Thoracic aorta (tissue), 2 donors: Measurements from ENCODE around the gene REXO4. TPM values are rescaled to one million over a fixed set of nuclear protein-coding genes. Genes with fewer than 3 reads are reported as not detected.

Experiments
- ATAC-seq: fragments of 150-250 bp; one replicate; pipeline ENCODE4 v1.8.0; 2017; ENCODE audit warnings: low read depth; ENCODE audit not compliant: insufficient number of reproducible peaks, low FRiP score
- DNase-seq: peaks from one replicate; pipeline ENCODE4 v3.0.0-alpha.2; 2020; ENCODE audit warnings: low spot score
- H3K27ac ChIP-seq, 2 donors: fragments of 200-600 bp; sonication (generic); 1 replicate in 1 of 2; 2 replicates in 1 of 2; pipeline ENCODE4 v1.5.1; 2016; ENCODE audit warnings: mild to moderate bottlenecking in 2 of 2, moderate library complexity in 2 of 2
- H3K27me3 ChIP-seq: fragments of 200-600 bp; sonication (generic); replicated peaks from 2 replicates; pipeline ENCODE4 v1.6.0; 2016; ENCODE audit warnings: mild to moderate bottlenecking; ENCODE audit not compliant: insufficient read depth
- H3K36me3 ChIP-seq: fragments of 200-600 bp; sonication (generic); one replicate; pipeline ENCODE4 v1.5.1; 2016
- H3K4me1 ChIP-seq, 2 donors: fragments of 200-600 bp; sonication (generic); 1 replicate in 1 of 2; 2 replicates in 1 of 2; pipeline versions ENCODE4 v1.5.1 to v1.6.0; 2016; ENCODE audit warnings: low read depth in 2 of 2, mild to moderate bottlenecking in 1 of 2; ENCODE audit not compliant: control insufficient read depth in 1 of 2
- H3K4me3 ChIP-seq: fragments of 200-600 bp; sonication (generic); 2 replicates; pipeline ENCODE4 v1.5.1; 2016; ENCODE audit warnings: mild to moderate bottlenecking
- H3K9me3 ChIP-seq: fragments of 200-600 bp; sonication (generic); 2 replicates; pipeline ENCODE4 v1.5.1; 2016
- total RNA-seq, 2 donors: library from RNA; depleted of rRNA; stranded (reverse); fragments of >200 nt; gene quantifications; one replicate each; pipeline versions ENCODE4 v1.1.0 to v1.2.3, GENCODE V29; 2016
- TF ChIP-seq, protein P1 (sequence below): fragments of 200-600 bp; sonication (generic); IDR thresholded peaks from one replicate; pipeline ENCODE4 v1.5.1; 2019; ENCODE audit warnings: antibody characterized with exemption

Gene REXO4
- total RNA-seq, 2 donors from 2014 or later: 7.7 to 18.6 TPM

GRCh38 chr9:133427658-133428348, 10.0 kb upstream of the REXO4 start:
- no peaks in the 10 kb centered on the region for H3K9me3 ChIP-seq
- H3K4me3 ChIP-seq: no peak overlapping the region
- H3K27me3 ChIP-seq: no peaks in the 10 kb centered on the region
- DNase-seq (no peak), ATAC-seq (no peak)
- H3K27ac ChIP-seq: no peak overlapping the region
- no peaks in the 10 kb centered on the region for H3K4me1 ChIP-seq
- H3K36me3 ChIP-seq: no peaks in the 10 kb centered on the region
- TF ChIP-seq, protein P1, sequence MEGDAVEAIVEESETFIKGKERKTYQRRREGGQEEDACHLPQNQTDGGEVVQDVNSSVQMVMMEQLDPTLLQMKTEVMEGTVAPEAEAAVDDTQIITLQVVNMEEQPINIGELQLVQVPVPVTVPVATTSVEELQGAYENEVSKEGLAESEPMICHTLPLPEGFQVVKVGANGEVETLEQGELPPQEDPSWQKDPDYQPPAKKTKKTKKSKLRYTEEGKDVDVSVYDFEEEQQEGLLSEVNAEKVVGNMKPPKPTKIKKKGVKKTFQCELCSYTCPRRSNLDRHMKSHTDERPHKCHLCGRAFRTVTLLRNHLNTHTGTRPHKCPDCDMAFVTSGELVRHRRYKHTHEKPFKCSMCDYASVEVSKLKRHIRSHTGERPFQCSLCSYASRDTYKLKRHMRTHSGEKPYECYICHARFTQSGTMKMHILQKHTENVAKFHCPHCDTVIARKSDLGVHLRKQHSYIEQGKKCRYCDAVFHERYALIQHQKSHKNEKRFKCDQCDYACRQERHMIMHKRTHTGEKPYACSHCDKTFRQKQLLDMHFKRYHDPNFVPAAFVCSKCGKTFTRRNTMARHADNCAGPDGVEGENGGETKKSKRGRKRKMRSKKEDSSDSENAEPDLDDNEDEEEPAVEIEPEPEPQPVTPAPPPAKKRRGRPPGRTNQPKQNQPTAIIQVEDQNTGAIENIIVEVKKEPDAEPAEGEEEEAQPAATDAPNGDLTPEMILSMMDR: no peak

- Histone ChIP-seq H3K4me1 (no peaks in the 10 kb centered on the region), H3K27me3 (no peaks in the 10 kb centered on the region), H3K27ac (no peak overlapping the region), H3K9me3 (no peaks in the 10 kb centered on the region), H3K4me3 (no peak overlapping the region), H3K36me3 (no peaks in the 10 kb centered on the region)
- TF ChIP-seq, protein P1: no peak
- DNase-seq (no peak), ATAC-seq (no peak)
These were observed 8.2 kb upstream of the REXO4 start for GRCh38 chr9:133426011-133426410.

DNA sequence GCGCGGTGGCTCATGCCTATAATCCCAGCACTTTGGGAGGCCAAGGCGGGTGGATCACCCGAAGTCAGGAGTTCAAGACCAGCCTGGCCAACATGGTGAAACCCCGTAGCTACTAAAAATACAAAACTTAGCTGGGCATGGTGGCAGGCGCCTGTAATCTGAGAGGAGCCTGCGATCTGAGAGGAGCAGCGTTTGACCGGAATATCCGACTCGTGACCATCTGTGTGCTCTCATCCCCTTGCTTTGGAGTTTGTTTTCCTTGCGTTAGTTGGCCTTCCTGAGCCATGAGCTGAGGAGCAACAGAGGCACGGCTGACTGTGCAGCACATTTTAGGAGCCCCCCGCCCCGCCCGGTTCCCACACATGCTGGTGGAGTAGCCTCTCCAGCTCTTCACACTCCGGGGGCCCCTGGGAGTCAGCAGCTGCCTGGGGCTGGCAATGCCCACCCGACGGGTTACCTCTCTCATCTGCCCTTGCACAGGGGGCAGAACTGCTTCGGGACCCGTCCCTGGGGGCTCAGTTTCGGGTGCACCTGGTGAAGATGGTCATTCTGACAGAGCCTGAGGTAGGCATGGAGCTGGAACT, 7.3 kb upstream of the REXO4 start:
- Histone ChIP-seq H3K36me3 (no peaks in the 10 kb centered on the region), H3K4me3 (no peak overlapping the region), H3K4me1 (no peaks in the 10 kb centered on the region), H3K27ac (no peak overlapping the region), H3K27me3 (no peaks in the 10 kb centered on the region), H3K9me3 (no peaks in the 10 kb centered on the region)
- TF ChIP-seq, protein P1: no peak
- no peak for DNase-seq
- no peak for ATAC-seq

DNA sequence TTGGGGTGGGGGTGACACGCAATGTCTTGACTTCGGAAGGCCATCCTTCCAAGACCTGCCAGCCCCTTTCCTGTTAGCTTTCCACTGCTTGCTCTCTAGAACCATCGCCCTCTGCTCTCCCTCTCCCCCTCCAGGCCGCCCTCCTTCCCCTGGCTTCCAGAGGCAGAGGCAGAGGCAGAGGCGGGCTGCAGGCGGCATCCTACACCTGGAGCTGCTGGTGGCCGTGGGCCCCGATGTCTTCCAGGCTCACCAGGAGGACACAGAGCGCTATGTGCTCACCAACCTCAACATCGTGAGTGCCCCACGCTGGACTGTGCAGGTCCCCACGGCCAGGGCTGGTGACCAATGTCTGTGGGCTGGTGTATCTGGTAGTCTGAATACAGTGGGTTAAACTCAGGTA, 6.4 kb upstream of the REXO4 start:
- Histone ChIP-seq H3K27ac (no peak overlapping the region), H3K27me3 (no peaks in the 10 kb centered on the region), H3K4me1 (no peaks in the 10 kb centered on the region), H3K36me3 (no peaks in the 10 kb centered on the region), H3K4me3 (no peak overlapping the region), H3K9me3 (no peaks in the 10 kb centered on the region)
- ATAC-seq (no peak), DNase-seq (no peak)
- TF ChIP-seq, protein P1: no peak

DNA sequence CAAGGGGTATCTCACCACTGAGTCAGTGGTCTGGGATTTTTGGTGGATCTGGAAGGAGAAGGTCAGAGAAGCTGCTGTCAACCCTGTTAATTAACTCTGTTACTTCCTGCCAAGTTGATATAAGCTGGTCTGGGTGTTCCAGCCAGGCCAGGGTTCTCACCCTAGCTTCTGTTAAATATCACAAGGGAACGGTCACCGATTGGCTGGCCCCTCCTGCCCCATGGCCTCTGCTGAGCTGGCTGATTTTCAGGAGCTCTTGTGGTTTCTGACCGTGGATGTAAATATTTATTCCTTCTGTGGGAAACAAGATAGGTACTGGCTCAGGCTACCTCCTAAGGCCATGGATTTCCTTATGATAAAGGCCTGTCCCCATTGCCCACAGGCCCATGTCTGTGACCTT, 5.4 kb upstream of the REXO4 start:
- Histone ChIP-seq H3K27ac (no peak overlapping the region), H3K9me3 (no peaks in the 10 kb centered on the region), H3K27me3 (no peaks in the 10 kb centered on the region), H3K4me3 (no peak overlapping the region), H3K36me3 (no peaks in the 10 kb centered on the region), H3K4me1 (no peaks in the 10 kb centered on the region)
- TF ChIP-seq, protein P1: no peak
- DNase-seq: no peak
- no peak for ATAC-seq
